Measurements from ENCODE around the gene SETD9. TPM values are rescaled to one million over a fixed set of nuclear protein-coding genes. Genes with fewer than 3 reads are reported as not detected.

Gene SETD9
- total RNA-seq, 4 donors from 2014 or later, result 5.6 to 11.7 (median 9.7) TPM

DNA sequence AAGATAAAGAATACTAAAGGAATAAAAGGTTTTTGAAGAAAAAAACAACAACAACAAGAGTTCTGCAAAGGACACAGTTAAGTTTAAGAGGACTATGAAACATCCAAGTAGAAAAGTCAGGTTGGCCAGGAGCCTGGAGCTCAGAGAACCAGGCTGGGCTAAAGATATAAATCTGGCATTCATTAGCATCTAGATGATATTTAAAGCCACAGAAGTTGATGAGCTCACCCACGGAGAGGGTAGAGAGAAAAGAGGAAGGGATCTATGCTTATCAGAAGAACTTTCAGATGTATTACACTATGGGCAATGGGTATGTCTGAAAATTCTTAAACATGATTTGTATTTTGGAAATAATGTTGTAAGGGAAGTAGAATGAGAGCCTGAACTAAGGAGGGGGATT is 32.6 kb downstream of the SETD9 start:
- no peak for DNase-seq
- no peaks in the 10 kb centered on the region for H3K4me1 ChIP-seq
- peaks cover 0 to 91% (median 0%) of the 10 kb centered on the region in 3 donors for H3K36me3 ChIP-seq
- no peak for TF ChIP-seq POLR2A (IDR thresholded peaks at IDR 0.05)
- TF ChIP-seq CTCF (IDR thresholded peaks at IDR 0.05), result no peak
- H3K27me3 ChIP-seq, result no peaks in the 10 kb centered on the region
- no peaks in the 10 kb centered on the region for H3K9me3 ChIP-seq
- H3K27ac ChIP-seq, result no peak overlapping the region
- H3K4me3 ChIP-seq, result no peak overlapping the region

- no peak for DNase-seq
- TF ChIP-seq POLR2A (IDR thresholded peaks at IDR 0.05) (no peak), CTCF (IDR thresholded peaks at IDR 0.05) (no peak)
- peaks cover 0 to 10% (median 1%) of the 10 kb centered on the region in 4 donors for H3K4me1 ChIP-seq
- no peaks in the 10 kb centered on the region for H3K9me3 ChIP-seq
- peaks cover 0 to 58% (median 0%) of the 10 kb centered on the region in 3 donors for H3K36me3 ChIP-seq
- H3K27me3 ChIP-seq, result no peaks in the 10 kb centered on the region
- no peak overlapping the region for H3K27ac ChIP-seq
- H3K4me3 ChIP-seq, result no peak overlapping the region
Observed at GRCh38 chr5:56947052-56947451, 37.7 kb downstream of the SETD9 start.

DNA sequence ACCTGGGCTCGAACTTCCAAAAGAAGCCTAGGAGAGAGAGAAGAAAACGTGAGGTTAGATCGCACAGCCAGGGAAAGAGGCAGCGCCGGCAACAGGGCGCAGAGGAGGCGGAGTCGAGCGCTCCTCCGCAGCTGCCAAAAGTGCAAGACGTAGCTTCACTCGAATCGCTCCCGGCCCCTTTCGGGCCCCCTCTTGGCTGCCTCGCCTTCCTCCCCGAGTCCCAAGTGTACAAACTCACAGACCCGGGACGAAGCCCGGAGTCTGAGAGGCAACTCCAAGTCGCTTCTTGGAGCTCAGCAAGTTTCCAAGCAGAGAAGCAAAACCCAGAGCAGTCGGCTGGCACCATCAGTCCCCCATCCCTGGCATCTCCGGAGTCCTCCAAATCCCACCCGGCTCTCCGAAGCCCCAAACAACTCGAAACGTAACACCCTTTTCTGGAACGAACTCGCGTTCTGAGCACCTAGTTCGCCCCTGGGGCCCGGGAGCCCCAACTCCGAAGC is 41.3 kb downstream of the SETD9 start:
- peak in 1 of 2 donors; percentile 19 for TF ChIP-seq POLR2A (IDR thresholded peaks at IDR 0.05)
- TF ChIP-seq CTCF (IDR thresholded peaks at IDR 0.05), result no peak
- Histone ChIP-seq H3K9me3 (no peaks in the 10 kb centered on the region), H3K36me3 (peaks cover 0 to 24% (median 0%) of the 10 kb centered on the region in 3 donors), H3K27me3 (no peaks in the 10 kb centered on the region), H3K27ac (peak overlapping the region; percentile 72 to 90 (median 86)), H3K4me3 (peak overlapping the region; percentile 72 to 98 (median 92)), H3K4me1 (peaks cover 0 to 16% (median 1%) of the 10 kb centered on the region in 4 donors)
- DNase-seq, result peak; percentile 47 to 81 (median 73)

- H3K27ac ChIP-seq, result peak overlapping the region; percentile 72 to 90 (median 86)
- H3K4me3 ChIP-seq, result peak overlapping the region; percentile 72 to 98 (median 92)
- no peak for TF ChIP-seq POLR2A (IDR thresholded peaks at IDR 0.05)
- H3K9me3 ChIP-seq, result no peaks in the 10 kb centered on the region
- H3K4me1 ChIP-seq, result peaks cover 0 to 16% (median 1%) of the 10 kb centered on the region in 4 donors
- H3K27me3 ChIP-seq, result no peaks in the 10 kb centered on the region
- peaks cover 0 to 17% (median 0%) of the 10 kb centered on the region in 3 donors for H3K36me3 ChIP-seq
- DNase-seq, result peak; percentile 29 to 60 (median 50)
Observed at GRCh38 chr5:56951126-56951945, 41.9 kb downstream of the SETD9 start.

DNA sequence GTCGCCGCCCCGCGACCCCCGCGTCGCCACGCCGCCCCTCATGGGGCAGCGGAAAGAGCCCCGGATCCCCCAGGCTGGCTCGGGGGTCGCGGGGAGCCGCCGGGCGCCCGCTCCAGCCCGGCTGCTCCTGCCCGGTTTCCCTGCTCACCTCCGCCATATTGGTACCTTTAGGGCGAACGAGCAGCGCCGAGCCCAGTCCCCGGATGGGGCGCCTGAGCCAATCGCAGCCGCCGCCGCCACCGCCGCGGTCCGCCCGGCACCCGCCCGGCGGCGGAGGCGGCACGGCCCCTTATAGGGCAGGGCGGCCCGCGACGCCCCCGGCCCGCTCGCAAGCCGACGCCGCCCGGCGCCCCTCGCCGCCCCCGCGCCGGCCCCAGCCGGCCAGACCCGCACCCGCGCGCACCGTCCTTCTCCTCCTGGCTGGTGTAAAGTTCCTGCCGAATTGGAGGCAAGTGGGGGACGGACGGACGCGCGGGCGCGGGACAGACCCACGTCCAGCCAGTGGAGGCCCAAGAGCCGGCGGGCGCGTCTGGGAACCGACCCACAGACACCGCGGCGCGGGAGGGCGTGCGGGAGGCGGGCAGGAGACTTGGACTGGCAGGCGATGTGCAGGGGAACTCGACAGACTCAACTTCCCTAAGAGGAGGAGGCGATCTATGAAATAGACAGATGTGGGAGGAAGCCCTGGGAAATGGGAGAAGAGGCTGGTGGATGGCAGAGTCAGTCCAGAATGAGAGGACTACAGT is 42.7 kb downstream of the SETD9 start, which contains the start of gene MIER3:
Gene MIER3 (minus strand): TSS at position 178 of the 746 bp plus-strand sequence. CDS start 21 bp downstream, at position 157.
- Histone ChIP-seq H3K9me3 (no peaks in the 10 kb centered on the region), H3K4me3 (peak within 1 kb of the TSS; percentile 72 to 98 (median 92)), H3K4me1 (peaks cover 0 to 16% (median 1%) of the 10 kb centered on the region in 4 donors), H3K27me3 (no peaks in the 10 kb centered on the region), H3K27ac (peak within 1 kb of the TSS; percentile 72 to 90 (median 86)), H3K36me3 (peaks cover 0 to 10% (median 0%) of the 10 kb centered on the region in 3 donors)
- TF ChIP-seq POLR2A (IDR thresholded peaks at IDR 0.05) (peak in 1 of 2 donors; percentile 51), CTCF (IDR thresholded peaks at IDR 0.05) (peak in 1 of 6 experiments; percentile 7)
- peak; percentile 67 to 90 (median 88) for DNase-seq

Measured in Peyer's patch (tissue), 4 donors.